Fibroblast of lung (primary cell): ENCODE measurements around the gene SH2D3C. TPM values are rescaled to one million over a fixed set of nuclear protein-coding genes. Genes with fewer than 3 reads are reported as not detected.

ENCODE experiments used
- DNase-seq, 2 donors: peaks; one replicate each; pipeline versions ENCODE4 v3.0.0 to v3.0.0-alpha.2; 2010; ENCODE audit warnings: low read depth in 2 of 2
- H2AFZ ChIP-seq: 2 replicates; pipeline ENCODE4 v1.5.1; 2012; ENCODE audit warnings: low read length, control low read depth, inconsistent platforms
- H3K27ac ChIP-seq: 2 replicates; pipeline ENCODE4 v1.5.1; 2011; ENCODE audit warnings: low read length, control low read depth; ENCODE audit not compliant: insufficient read depth
- H3K27me3 ChIP-seq: 2 replicates; pipeline ENCODE4 v1.5.1; 2011; ENCODE audit warnings: mild to moderate bottlenecking, low read length; ENCODE audit not compliant: control insufficient read depth, insufficient read depth
- H3K36me3 ChIP-seq: 2 replicates; pipeline ENCODE4 v1.5.1; 2011; ENCODE audit warnings: low read length; ENCODE audit not compliant: control insufficient read depth, insufficient read depth
- H3K4me1 ChIP-seq: 2 replicates; pipeline ENCODE4 v1.5.1; 2011; ENCODE audit warnings: low read length; ENCODE audit not compliant: control insufficient read depth, insufficient read depth; ENCODE audit errors: extremely low read depth
- H3K4me2 ChIP-seq: 2 replicates; pipeline ENCODE4 v1.5.1; 2011; ENCODE audit warnings: low read length, control low read depth; ENCODE audit not compliant: insufficient read depth; ENCODE audit errors: extremely low read depth
- H3K4me3 ChIP-seq, 4 experiments: fragments of 200-600 bp in 1 of 4; sonication (generic) in 1 of 4; replicated peaks in 1 of 4; 2 replicates each; pipeline ENCODE4 v1.5.1; 2011 to 2016; ENCODE audit warnings: low read length in 4 of 4, low read depth in 3 of 4, mild to moderate bottlenecking in 3 of 4, control low read depth in 2 of 4, inconsistent platforms in 1 of 4, mixed read lengths in 1 of 4; ENCODE audit not compliant: insufficient read depth in 1 of 4; ENCODE audit errors: control extremely low read depth in 1 of 4
- H3K79me2 ChIP-seq: 2 replicates; pipeline ENCODE4 v1.5.1; 2012; ENCODE audit warnings: mild to moderate bottlenecking, low read length, inconsistent platforms; ENCODE audit not compliant: control insufficient read depth, insufficient read depth
- H3K9ac ChIP-seq: 2 replicates; pipeline ENCODE4 v1.5.1; 2011; ENCODE audit warnings: mild to moderate bottlenecking, low read length, control low read depth; ENCODE audit not compliant: insufficient read depth
- H3K9me3 ChIP-seq: 2 replicates; pipeline ENCODE4 v1.5.1; 2012; ENCODE audit warnings: low read depth, low read length; ENCODE audit not compliant: control insufficient read depth, insufficient read depth
- H4K20me1 ChIP-seq: 2 replicates; pipeline ENCODE4 v1.5.1; 2011; ENCODE audit warnings: low read length; ENCODE audit not compliant: control insufficient read depth, insufficient read depth; ENCODE audit errors: extremely low read depth
- CTCF ChIP-seq, 2 donors: IDR thresholded peaks in 1 of 2; conservative IDR thresholded peaks in 1 of 2; 1 replicate in 1 of 2; 2 replicates in 1 of 2; pipeline ENCODE4 v1.5.1; 2011 to 2012; ENCODE audit warnings: low read length in 2 of 2, control low read depth in 1 of 2, inconsistent platforms in 1 of 2, low read depth in 1 of 2, mild to moderate bottlenecking in 1 of 2
- EZH2 ChIP-seq: IDR thresholded peaks from 2 replicates; pipeline ENCODE4 v1.5.1; 2012; ENCODE audit warnings: low read length, control low read depth, mild to moderate bottlenecking; ENCODE audit errors: missing control alignments
- polyA plus RNA-seq, 2 donors: library from polyadenylated mRNA; depleted of rRNA in 1 of 2; stranded (reverse) in 1 of 2; unstranded in 1 of 2; fragments of >200 nt; gene quantifications; 2 replicates each; pipeline ENCODE4 v1.2.1, GENCODE V29; 2011 to 2012; ENCODE audit warnings: missing spikeins in 1 of 2
- total RNA-seq: library from RNA; depleted of rRNA; stranded (reverse); fragments of >200 nt; gene quantifications from 2 replicates; pipeline ENCODE4 v1.2.1, GENCODE V29; 2014

Gene SH2D3C
- total and polyA plus RNA-seq, 2 donors (not counting 1 experiment from before 2014, with no cell fraction given): 1.2 TPM; not detected in 1

- peaks cover 9% of the 10 kb centered on the region for H3K36me3 ChIP-seq
- no peaks in the 10 kb centered on the region for H4K20me1 ChIP-seq
- peak; percentile 34 to 60 for DNase-seq
- H3K9me3 ChIP-seq: no peaks in the 10 kb centered on the region
- H2AFZ ChIP-seq: no peak overlapping the region
- no peak for TF ChIP-seq EZH2
- no peak for TF ChIP-seq CTCF (conservative IDR thresholded peaks at IDR 0.05 in 1 of 2, IDR thresholded peaks at IDR 0.05 in 1 of 2; ENCODE audit: low read depth in 1 of 2, low read length in 2 of 2)
- no peak overlapping the region for H3K9ac ChIP-seq
- no peaks in the 10 kb centered on the region for H3K27me3 ChIP-seq
- H3K4me2 ChIP-seq: peak overlapping the region; percentile 11
- H3K27ac ChIP-seq: no peak overlapping the region
- H3K4me1 ChIP-seq: peaks cover 11% of the 10 kb centered on the region
- H3K4me3 ChIP-seq: no peak overlapping the region
- no peaks in the 10 kb centered on the region for H3K79me2 ChIP-seq
Measured at GRCh38 chr9:127796225-127796813, 17.9 kb upstream of the SH2D3C start.

GRCh38 chr9:127794001-127794791 lies 15.7 kb upstream of the SH2D3C start:
- Histone ChIP-seq H3K9ac (no peak overlapping the region), H3K27ac (no peak overlapping the region), H3K9me3 (no peaks in the 10 kb centered on the region), H4K20me1 (no peaks in the 10 kb centered on the region), H3K36me3 (peaks cover 19% of the 10 kb centered on the region), H2AFZ (no peak overlapping the region), H3K4me1 (peaks cover 11% of the 10 kb centered on the region), H3K4me2 (no peak overlapping the region), H3K27me3 (no peaks in the 10 kb centered on the region), H3K4me3 (no peak overlapping the region), H3K79me2 (peaks cover 10% of the 10 kb centered on the region)
- no peak for DNase-seq
- no peak for TF ChIP-seq CTCF (conservative IDR thresholded peaks at IDR 0.05 in 1 of 2, IDR thresholded peaks at IDR 0.05 in 1 of 2; ENCODE audit: low read depth in 1 of 2, low read length in 2 of 2)
- no peak for TF ChIP-seq EZH2

GRCh38 chr9:127793093-127793708 lies 14.7 kb upstream of the SH2D3C start:
- Histone ChIP-seq H2AFZ (no peak overlapping the region), H3K27ac (peak overlapping the region; percentile 41), H3K27me3 (no peaks in the 10 kb centered on the region), H3K9me3 (no peaks in the 10 kb centered on the region), H3K9ac (no peak overlapping the region), H3K4me1 (peaks cover 11% of the 10 kb centered on the region), H3K4me3 (no peak overlapping the region), H3K36me3 (peaks cover 28% of the 10 kb centered on the region), H3K79me2 (peaks cover 20% of the 10 kb centered on the region), H4K20me1 (no peaks in the 10 kb centered on the region), H3K4me2 (no peak overlapping the region)
- TF ChIP-seq EZH2 (no peak), CTCF (conservative IDR thresholded peaks at IDR 0.05 in 1 of 2, IDR thresholded peaks at IDR 0.05 in 1 of 2; ENCODE audit: low read depth in 1 of 2, low read length in 2 of 2) (no peak)
- DNase-seq: peak in 1 of 2 donors; percentile 50
